Stimulated activated CD4-positive, alpha-beta T cell treated with anti-CD3 and anti-CD28 coated beads, TNF-alpha, amount 100 ng/mL, for 1 hour (primary cell): ENCODE data around the gene FRMD7.

Experiments
- DNase-seq, 3 donors: peaks; one replicate each; pipeline ENCODE4 v3.0.0-alpha.2; 2020; ENCODE audit warnings: low read depth in 3 of 3, low spot score in 1 of 3

FRMD7 gene

DNA sequence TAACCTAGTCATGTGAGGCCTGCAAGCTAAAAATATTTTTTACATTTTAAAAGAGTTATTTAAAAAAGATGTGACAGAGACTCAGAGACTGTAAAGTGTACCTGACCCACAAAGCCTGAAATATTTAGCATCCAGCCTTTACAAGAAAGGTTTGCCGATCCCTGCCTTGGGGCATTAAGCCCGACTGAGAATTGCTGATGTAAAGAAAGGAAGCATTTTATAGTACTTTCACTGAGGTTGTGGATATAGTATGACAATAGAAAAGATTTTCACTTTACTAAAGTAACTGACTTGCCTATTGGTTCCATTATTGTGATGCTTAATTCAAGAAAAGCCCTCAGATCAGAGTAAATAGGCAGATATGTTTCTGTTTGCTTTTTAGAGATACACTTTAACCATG, 87.8 kb downstream of the FRMD7 start:
- no peak for DNase-seq

DNA sequence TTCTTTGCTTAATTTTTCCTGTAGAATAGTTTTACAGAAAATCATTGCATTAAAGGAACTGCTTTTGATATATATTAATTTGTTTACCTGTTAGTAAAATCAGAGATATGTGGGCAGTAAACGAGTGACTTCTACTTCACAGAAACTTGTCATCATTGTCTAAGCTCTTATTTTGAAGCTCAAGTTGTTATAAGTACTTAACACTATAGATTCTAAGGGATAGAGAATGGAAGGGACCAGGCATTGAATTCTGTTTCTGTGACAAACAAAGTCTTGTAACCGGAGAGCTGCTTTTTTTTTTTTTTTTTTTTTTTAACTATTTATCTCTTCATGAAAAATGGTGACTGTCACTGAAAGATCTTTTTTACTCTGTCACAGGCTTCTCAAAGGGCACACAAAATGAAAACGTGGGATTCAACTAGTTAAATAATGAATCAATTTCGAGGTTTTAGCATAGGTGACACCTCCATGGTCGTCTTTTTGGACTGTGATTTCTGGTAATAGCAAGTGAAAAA, 90.3 kb downstream of the FRMD7 start:
- DNase-seq = no peak

GRCh38 chrX:132034648-132035047, 93.2 kb downstream of the FRMD7 start:
- DNase-seq = no peak

GRCh38 chrX:132033166-132033565, 94.7 kb downstream of the FRMD7 start:
- no peak for DNase-seq

GRCh38 chrX:132031867-132032266, 96.0 kb downstream of the FRMD7 start:
- no peak for DNase-seq

DNA sequence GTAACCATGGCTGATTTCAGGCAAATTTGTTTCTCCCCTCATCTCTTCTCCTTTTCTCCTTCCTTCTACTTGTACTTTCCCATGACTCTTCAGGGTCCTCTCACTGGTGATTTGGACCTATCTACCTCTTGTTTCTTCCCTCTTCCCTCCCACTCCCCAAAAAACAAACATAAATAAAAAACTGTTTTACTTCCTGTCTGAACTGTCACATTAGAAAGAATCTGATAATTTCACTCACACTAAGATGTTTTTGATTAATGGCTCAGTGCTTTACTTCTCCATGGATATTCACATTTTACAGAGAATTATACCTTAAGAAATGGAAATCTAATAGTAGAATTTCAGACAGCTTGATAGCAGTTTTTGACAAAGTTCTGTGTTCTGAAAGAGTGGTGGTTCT, 97.6 kb downstream of the FRMD7 start:
- no peak for DNase-seq
